Right lobe of liver (tissue), 4 donors: Measurements from ENCODE around the gene NAALADL2.

Experiments
- POLR2A ChIP-seq: fragments of 450-650 bp; IDR thresholded peaks from one replicate; pipeline ENCODE4 v1.6.1; 2017; ENCODE audit warnings: antibody characterized with exemption, mild to moderate bottlenecking
- TF ChIP-seq, protein P1 (sequence below), 4 donors: fragments of 200-600 bp in 3 of 4; fragments of 450-650 bp in 1 of 4; IDR thresholded peaks; one replicate each; pipeline versions ENCODE4 v1.5.1 to v1.8.0; 2016 to 2022; ENCODE audit warnings: antibody characterized with exemption in 4 of 4, mild to moderate bottlenecking in 2 of 4
- donor health status: DM: no; HTN: no; CAD: no.
- donor health status: DM: no; HTN: no; CAD: no.
- donor health status: DM: no; HTN: yes; CAD: no.

DNA sequence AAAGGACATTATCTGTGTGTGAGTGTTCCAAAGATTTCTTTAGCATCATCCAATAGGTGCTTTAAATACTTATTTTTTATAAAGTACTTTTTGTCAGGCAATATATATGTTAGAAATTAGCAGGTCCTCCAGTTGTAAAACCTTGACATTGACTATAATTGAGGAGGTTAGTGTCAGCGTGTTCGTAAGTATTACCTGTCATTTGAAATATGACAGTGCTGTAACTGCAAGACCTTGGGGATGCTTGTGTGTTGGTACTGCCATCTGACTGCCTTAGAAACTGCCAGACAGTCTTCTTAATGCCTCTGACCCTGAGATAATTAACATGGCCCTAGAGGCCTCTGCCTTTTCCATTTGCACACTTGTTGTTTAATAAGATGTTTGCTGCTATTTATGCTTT is 170.7 kb downstream of the NAALADL2 start:
- no peak for TF ChIP-seq POLR2A
- TF ChIP-seq, protein P1, sequence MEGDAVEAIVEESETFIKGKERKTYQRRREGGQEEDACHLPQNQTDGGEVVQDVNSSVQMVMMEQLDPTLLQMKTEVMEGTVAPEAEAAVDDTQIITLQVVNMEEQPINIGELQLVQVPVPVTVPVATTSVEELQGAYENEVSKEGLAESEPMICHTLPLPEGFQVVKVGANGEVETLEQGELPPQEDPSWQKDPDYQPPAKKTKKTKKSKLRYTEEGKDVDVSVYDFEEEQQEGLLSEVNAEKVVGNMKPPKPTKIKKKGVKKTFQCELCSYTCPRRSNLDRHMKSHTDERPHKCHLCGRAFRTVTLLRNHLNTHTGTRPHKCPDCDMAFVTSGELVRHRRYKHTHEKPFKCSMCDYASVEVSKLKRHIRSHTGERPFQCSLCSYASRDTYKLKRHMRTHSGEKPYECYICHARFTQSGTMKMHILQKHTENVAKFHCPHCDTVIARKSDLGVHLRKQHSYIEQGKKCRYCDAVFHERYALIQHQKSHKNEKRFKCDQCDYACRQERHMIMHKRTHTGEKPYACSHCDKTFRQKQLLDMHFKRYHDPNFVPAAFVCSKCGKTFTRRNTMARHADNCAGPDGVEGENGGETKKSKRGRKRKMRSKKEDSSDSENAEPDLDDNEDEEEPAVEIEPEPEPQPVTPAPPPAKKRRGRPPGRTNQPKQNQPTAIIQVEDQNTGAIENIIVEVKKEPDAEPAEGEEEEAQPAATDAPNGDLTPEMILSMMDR (IDR thresholded peaks at IDR 0.05): no peak
